HFF-Myc (cell line): ENCODE results near the gene YIPF3.
"Not testable (repeated sequence)": the region's sequence is repeated elsewhere in the genome, so short reads cannot be mapped to it uniquely, and the experiment has no call there.

Experiments
- DNase-seq: peaks from one replicate; pipeline ENCODE4 v3.0.0-alpha.2; 2011; ENCODE audit warnings: low read depth; ENCODE audit errors: extremely low read depth
- H3K4me3 ChIP-seq: replicated peaks from 2 replicates; pipeline ENCODE4 v1.5.1; 2011; ENCODE audit warnings: low read depth, mild to moderate bottlenecking, control low read depth, low read length
- TF ChIP-seq, protein P1 (sequence below): IDR thresholded peaks from 2 replicates; pipeline ENCODE4 v1.5.1; 2012; ENCODE audit warnings: mild to moderate bottlenecking, low read depth, low read length, control low read depth; ENCODE audit errors: missing control alignments

The YIPF3 gene

DNA sequence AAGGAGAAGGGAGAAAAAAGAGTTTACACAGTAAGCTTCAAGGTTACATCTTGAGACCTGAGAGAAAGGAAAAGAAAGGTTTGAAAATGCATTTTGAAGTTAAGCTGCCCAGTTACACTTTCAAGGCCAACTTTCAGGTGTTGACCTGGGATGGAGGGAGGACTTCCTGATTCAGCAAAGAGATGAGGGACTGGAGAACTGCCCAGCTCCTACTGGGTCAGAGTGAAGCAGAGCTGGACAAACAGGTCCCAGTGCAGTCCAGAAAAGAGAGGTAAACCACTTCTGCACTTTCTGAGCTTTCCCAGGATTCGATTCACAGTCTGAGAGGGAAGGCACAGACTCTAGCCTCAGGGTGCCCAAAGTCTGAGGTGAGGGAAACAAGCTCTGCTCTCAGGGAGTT, 45.3 kb downstream of the YIPF3 start:
- TF ChIP-seq, protein P1, sequence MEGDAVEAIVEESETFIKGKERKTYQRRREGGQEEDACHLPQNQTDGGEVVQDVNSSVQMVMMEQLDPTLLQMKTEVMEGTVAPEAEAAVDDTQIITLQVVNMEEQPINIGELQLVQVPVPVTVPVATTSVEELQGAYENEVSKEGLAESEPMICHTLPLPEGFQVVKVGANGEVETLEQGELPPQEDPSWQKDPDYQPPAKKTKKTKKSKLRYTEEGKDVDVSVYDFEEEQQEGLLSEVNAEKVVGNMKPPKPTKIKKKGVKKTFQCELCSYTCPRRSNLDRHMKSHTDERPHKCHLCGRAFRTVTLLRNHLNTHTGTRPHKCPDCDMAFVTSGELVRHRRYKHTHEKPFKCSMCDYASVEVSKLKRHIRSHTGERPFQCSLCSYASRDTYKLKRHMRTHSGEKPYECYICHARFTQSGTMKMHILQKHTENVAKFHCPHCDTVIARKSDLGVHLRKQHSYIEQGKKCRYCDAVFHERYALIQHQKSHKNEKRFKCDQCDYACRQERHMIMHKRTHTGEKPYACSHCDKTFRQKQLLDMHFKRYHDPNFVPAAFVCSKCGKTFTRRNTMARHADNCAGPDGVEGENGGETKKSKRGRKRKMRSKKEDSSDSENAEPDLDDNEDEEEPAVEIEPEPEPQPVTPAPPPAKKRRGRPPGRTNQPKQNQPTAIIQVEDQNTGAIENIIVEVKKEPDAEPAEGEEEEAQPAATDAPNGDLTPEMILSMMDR, result no peak
- H3K4me3 ChIP-seq, result no peak overlapping the region
- DNase-seq, result no peak

DNA sequence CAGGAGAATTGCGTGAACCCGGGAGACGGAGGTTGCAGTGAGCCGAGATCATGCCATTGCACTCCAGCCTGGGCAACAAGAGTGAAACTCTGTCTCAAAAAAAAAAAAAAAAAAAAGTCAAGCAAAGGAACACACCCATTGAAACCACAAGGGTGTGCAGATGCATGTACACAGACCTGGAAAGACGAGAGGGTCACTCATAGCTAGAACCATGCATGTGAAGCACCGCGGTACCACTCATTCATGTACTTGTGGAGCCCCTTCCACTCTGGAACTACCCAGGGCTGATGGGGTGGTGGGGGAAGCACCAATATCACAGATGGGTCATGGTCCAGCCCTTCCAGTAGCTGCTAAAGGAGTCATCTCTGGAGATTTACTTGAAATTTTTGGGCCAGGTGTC, 46.8 kb downstream of the YIPF3 start:
- TF ChIP-seq, protein P1, result no peak
- no peak for DNase-seq
- H3K4me3 ChIP-seq, result no peak overlapping the region

DNA sequence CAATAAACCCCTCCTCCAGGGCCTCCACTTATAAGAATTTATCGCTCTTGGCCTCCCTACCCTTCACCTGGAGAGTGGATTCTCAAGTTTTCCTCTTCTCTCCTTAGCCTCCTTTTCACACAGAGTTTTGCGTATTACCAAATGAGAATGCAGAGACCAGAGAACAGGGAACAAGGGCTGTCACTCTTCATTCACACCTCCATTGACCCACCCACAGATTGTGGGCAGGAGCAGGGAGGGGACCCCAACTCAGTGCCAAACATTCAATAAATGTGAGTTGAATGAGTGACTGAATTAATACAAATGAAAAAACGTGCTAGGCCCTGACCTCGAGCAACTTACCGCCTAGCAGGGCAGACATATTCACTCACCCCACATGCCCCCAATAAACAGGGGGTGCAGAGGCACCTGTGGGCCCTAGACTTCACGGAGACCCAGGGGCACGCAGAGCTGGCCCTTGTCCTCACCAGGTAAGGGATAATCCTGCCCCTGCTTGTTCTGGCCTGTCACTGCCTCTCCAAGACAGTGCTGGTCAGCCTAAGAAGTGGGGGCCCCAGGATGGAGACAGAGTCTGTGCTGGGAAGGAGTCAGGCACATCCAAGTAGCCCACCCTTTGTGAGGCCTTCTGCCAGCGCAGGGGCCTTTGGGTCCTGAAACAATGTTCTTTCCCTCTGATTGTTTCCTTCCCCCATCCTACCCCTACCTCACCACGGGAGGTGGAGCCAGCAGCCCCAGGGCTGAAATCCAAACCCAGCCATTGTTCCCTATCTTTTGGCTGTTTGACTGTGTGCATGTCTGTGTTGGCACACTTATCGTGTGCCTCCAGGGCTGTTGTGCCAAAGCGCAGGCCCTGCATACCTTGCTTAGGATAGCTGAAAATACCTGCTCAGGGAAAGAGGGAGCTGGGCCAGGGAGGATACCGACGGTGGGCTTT, 47.7 kb downstream of the YIPF3 start:
- no peak overlapping the region for H3K4me3 ChIP-seq
- no peak for DNase-seq

DNA sequence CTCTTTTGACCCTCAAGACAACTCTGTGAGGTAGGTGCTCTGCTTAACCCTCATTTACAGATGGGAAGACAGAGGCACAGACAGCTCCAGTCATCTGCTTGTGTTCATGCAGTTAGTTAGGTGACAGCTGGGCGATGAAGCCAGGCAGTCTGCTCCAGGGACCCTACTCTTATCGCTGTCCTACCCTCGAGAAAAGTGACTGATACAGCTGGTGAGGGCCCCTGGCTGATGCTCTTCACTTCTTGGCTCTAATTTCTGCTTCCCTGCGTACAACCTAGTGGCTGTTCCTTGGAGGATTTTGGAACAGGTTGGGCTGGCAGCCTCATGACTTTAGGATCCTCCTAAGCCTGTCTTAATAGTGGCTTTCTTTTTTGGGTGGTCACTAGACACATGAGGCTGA, 48.5 kb downstream of the YIPF3 start:
- no peak overlapping the region for H3K4me3 ChIP-seq
- DNase-seq, result no peak
- TF ChIP-seq, protein P1, result no peak

More for the DNA sequence above, 47.7 kb downstream of the YIPF3 start:
- TF ChIP-seq, protein P1, result no peak

DNA sequence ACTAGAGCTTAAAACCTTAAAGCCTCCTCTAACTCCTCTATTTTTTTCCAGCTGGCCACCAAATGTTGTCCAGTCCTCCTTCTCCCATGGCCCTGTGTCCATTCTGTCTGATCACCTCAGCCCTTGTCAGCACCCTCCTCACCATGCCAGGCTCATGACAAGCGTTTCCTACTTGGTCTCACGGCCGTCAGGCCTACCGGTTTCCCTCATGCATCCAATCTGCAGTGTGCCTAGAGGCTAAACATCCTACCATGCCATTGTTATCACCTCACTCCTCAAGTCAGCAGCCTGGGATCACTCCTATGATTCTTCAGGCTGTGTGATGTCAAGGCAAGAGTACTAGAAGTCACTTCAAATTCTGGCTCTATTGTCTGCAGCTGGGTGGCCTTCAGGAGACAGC, 49.0 kb downstream of the YIPF3 start:
- TF ChIP-seq, protein P1, result no peak
- no peak for DNase-seq
- H3K4me3 ChIP-seq, result no peak overlapping the region

DNA sequence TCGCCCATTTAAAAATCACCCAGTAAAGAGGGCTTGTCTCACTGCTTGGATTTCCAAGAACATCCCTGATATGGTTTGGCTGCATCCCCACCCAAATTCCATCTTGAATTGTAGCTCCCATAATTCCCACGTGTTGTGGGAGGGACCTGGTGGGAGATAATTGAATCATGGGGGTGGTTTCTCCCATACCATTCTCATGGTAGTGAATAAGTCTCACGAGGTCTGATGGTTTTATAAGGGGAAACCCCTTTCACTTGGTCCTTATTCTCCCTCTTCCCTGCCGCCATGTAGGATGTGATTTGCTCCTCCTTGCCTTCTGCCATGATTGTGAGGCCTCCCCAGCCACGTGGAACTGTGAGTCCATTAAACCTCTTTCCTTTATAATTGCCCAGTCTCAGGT, 49.5 kb downstream of the YIPF3 start:
- not testable (repeated sequence) for DNase-seq, H3K4me3 ChIP-seq

DNA sequence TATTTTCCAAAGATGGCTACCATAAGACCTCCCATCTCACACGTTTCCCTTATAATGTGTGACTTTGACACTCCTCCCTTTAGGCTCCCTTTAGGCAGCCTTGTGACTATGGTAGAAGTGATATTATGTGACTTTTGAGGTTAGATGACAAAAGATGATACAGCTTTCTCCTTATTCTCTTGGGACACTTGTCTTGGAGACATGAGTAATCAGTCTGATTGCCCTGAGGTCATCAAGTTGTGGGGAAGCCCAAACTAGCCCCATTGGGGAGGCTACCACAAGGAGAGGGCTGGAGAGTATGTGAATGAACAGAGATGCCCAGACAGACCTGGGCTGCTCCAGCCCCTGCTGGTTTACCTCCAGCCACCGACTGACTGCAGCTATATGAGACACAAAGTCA, 50.8 kb downstream of the YIPF3 start:
- no peak overlapping the region for H3K4me3 ChIP-seq
- no peak for DNase-seq
- TF ChIP-seq, protein P1, result no peak
